ENCODE measurements around the gene CRYBG2. TPM values are rescaled to one million over a fixed set of nuclear protein-coding genes. Genes with fewer than 3 reads are reported as not detected.

The CRYBG2 gene
- total and polyA plus RNA-seq, 2 of the 13 experiments (the other 11 are each of a cell fraction or from before 2014, with no cell fraction given), result 1.3 to 2.9 TPM

GRCh38 chr1:26353210-26353859 lies 595 bp downstream of the CRYBG2 start:
- H3K9ac ChIP-seq (ENCODE audit: insufficient read depth, low read depth, low read length), result peak overlapping the region; percentile 97
- ATAC-seq (no peak), DNase-seq (ENCODE audit: low spot score) (no peak), FAIRE-seq (no peak)
- peak overlapping the region; percentile 90 for H3K4me2 ChIP-seq (ENCODE audit: low read depth, low read length)
- H3K79me2 ChIP-seq (ENCODE audit: insufficient read depth, low read length), result peaks cover 5% of the 10 kb centered on the region
- H4K20me1 ChIP-seq (ENCODE audit: insufficient read depth, low read length), result no peaks in the 10 kb centered on the region
- H3K27me3 ChIP-seq (ENCODE audit: control insufficient read depth in 1 of 2, insufficient read depth in 2 of 2, low read length in 2 of 2), result no peaks in the 10 kb centered on the region
- peak overlapping the region in 2 of 3 experiments; percentile 6 to 64; a peak in 4 of 6 replicates for H3K4me3 ChIP-seq (replicated peaks in 1 of 3; ENCODE audit: insufficient read depth in 1 of 3, low read depth in 2 of 3, low read length in 3 of 3)
- no peak for TF ChIP-seq ZNF329 (CRISPR knock-in tag; IDR thresholded peaks at IDR 0.05; ENCODE audit: low read depth)
- TF ChIP-seq ZMYM3 (CRISPR knock-in tag; IDR thresholded peaks at IDR 0.05), result peak; percentile 91
- TF ChIP-seq E2F1 (CRISPR knock-in tag; IDR thresholded peaks at IDR 0.05), result no peak
- TF ChIP-seq ZNF768 (CRISPR knock-in tag; IDR thresholded peaks at IDR 0.05), result peak; percentile 99
- ChIA-PET POLR2A (interaction anchor here (0.8 kb wide), 1 partner anchor 26 kb away, joined by 3 read pairs; no protein-coding TSS in a partner anchor), CTCF (ENCODE audit: low intra/inter-chr PET ratio, low total read pairs) (no interaction called here)
- no peaks in the 10 kb centered on the region for H3K36me3 ChIP-seq (replicated peaks in 1 of 2; ENCODE audit: control insufficient read depth in 1 of 2, insufficient read depth in 2 of 2, low read length in 2 of 2)
- BruUV-seq (replicated peaks), result no TSS peak
- no peak overlapping the region for H2AFZ ChIP-seq (ENCODE audit: low read length)
- WGBS (ENCODE audit: low lambda C conversion rate), result 86% methylated on average over 4 of the region's 4 CpGs
- in situ Hi-C loops (cut with HindIII; ENCODE audit: extremely low pct_ligation_motif_present, low pct_unique_long_range_greater_than_20kb), result no loop called here
- no peaks in the 10 kb centered on the region for H3K9me3 ChIP-seq (ENCODE audit: low read length)
- H3K4me1 ChIP-seq (ENCODE audit: insufficient read depth, low read length), result peaks cover 95% of the 10 kb centered on the region
- peak overlapping the region; percentile 100 for H3K27ac ChIP-seq (ENCODE audit: extremely low read length, insufficient read depth, low read length)
- intact Hi-C loops (cut with micrococcal nuclease; ENCODE audit: unreplicated experiment), result no loop called here

GRCh38 chr1:26352338-26352679 lies 1.6 kb downstream of the CRYBG2 start:
- peak; percentile 66 for FAIRE-seq
- in situ Hi-C loops (cut with HindIII; ENCODE audit: extremely low pct_ligation_motif_present, low pct_unique_long_range_greater_than_20kb) (no loop called here), intact Hi-C loops (cut with micrococcal nuclease; ENCODE audit: unreplicated experiment) (no loop called here)
- H3K27me3 ChIP-seq (ENCODE audit: control insufficient read depth in 1 of 2, insufficient read depth in 2 of 2, low read length in 2 of 2), result no peaks in the 10 kb centered on the region
- H3K79me2 ChIP-seq (ENCODE audit: insufficient read depth, low read length), result peaks cover 5% of the 10 kb centered on the region
- H3K27ac ChIP-seq (ENCODE audit: extremely low read length, insufficient read depth, low read length), result peak overlapping the region; percentile 100
- no peak for DNase-seq (ENCODE audit: low spot score)
- no TSS peak for BruUV-seq (replicated peaks)
- H2AFZ ChIP-seq (ENCODE audit: low read length), result no peak overlapping the region
- peak overlapping the region in 2 of 3 experiments; percentile 22 to 64; a peak in 4 of 6 replicates for H3K4me3 ChIP-seq (replicated peaks in 1 of 3; ENCODE audit: insufficient read depth in 1 of 3, low read depth in 2 of 3, low read length in 3 of 3)
- H3K4me2 ChIP-seq (ENCODE audit: low read depth, low read length), result peak overlapping the region; percentile 90
- WGBS (ENCODE audit: low lambda C conversion rate), result 66% methylated on average over 5 of the region's 5 CpGs
- H3K36me3 ChIP-seq (replicated peaks in 1 of 2; ENCODE audit: control insufficient read depth in 1 of 2, insufficient read depth in 2 of 2, low read length in 2 of 2), result no peaks in the 10 kb centered on the region
- H3K9ac ChIP-seq (ENCODE audit: insufficient read depth, low read depth, low read length), result peak overlapping the region; percentile 97
- H4K20me1 ChIP-seq (ENCODE audit: insufficient read depth, low read length), result no peaks in the 10 kb centered on the region
- H3K9me3 ChIP-seq (ENCODE audit: low read length), result no peaks in the 10 kb centered on the region
- H3K4me1 ChIP-seq (ENCODE audit: insufficient read depth, low read length), result peaks cover 94% of the 10 kb centered on the region
- CTCF ChIA-PET (ENCODE audit: low intra/inter-chr PET ratio, low total read pairs), result no interaction called here
- POLR2A ChIA-PET, result interaction anchor here (0.6 to 3.6 kb wide), 7 partner anchors 10 to 73 kb away, joined by 3 to 13 read pairs (median 4); partner anchors contain the start of genes SH3BGRL3 and UBXN11
- no peak for ATAC-seq
- TF ChIP-seq ZBTB1 (CRISPR knock-in tag; IDR thresholded peaks at IDR 0.05; ENCODE audit: borderline replicate concordance) (no peak), ZNF646 (CRISPR knock-in tag; IDR thresholded peaks at IDR 0.05) (peak; percentile 93), ZNF446 (CRISPR knock-in tag; IDR thresholded peaks at IDR 0.05) (0 out of 2 replicates have a peak, but pooled peaks have one; percentile 32), SPEN (CRISPR knock-in tag; IDR thresholded peaks at IDR 0.05; ENCODE audit: low read depth) (no peak), SSRP1 (CRISPR knock-in tag; IDR thresholded peaks at IDR 0.05) (no peak), ZNF331 (CRISPR knock-in tag; IDR thresholded peaks at IDR 0.05) (no peak)
